IMR-90 (cell line): ENCODE measurements around the gene LYSMD2.

ENCODE experiments used
- CEBPB ChIP-seq: IDR thresholded peaks from 2 replicates; pipeline ENCODE4 v1.6.1; 2012; ENCODE audit warnings: low read depth, low read length, improper control_type of control experiment
- CTCF ChIP-seq: conservative IDR thresholded peaks from 2 replicates; pipeline ENCODE4 v1.5.1; 2012; ENCODE audit warnings: mild to moderate bottlenecking, low read depth, low read length, improper control_type of control experiment
- ELK1 ChIP-seq: fragments of 150-350 bp; IDR thresholded peaks from 2 replicates; pipeline ENCODE4 v1.6.1; 2016; ENCODE audit warnings: low read depth, mild to moderate bottlenecking, low read length, moderate library complexity, borderline replicate concordance
- MAFK ChIP-seq: IDR thresholded peaks from 2 replicates; pipeline ENCODE4 v1.6.1; 2012; ENCODE audit warnings: low read depth, low read length, improper control_type of control experiment
- MAZ ChIP-seq: IDR thresholded peaks from 2 replicates; pipeline ENCODE4 v1.6.1; 2012; ENCODE audit warnings: low read depth, mild to moderate bottlenecking, low read length, improper control_type of control experiment, moderate library complexity, borderline replicate concordance
- POLR2A ChIP-seq: IDR thresholded peaks from 2 replicates; pipeline ENCODE4 v1.6.1; 2012; ENCODE audit warnings: mild to moderate bottlenecking, low read depth, low read length
- RCOR1 ChIP-seq: IDR thresholded peaks from 2 replicates; pipeline ENCODE4 v1.6.1; 2012; ENCODE audit warnings: mild to moderate bottlenecking, low read length, improper control_type of control experiment; ENCODE audit not compliant: insufficient replicate concordance
- USF2 ChIP-seq: fragments of 150-350 bp; IDR thresholded peaks from 2 replicates; pipeline ENCODE4 v1.6.1; 2017; ENCODE audit warnings: mild to moderate bottlenecking, antibody characterized with exemption, low read length, low read depth

GRCh38 chr15:51731549-51732267, 5.7 kb downstream of the LYSMD2 start:
- no peak for TF ChIP-seq CTCF
- no peak for TF ChIP-seq POLR2A
- TF ChIP-seq USF2: no peak
- no peak for TF ChIP-seq RCOR1
- no peak for TF ChIP-seq MAFK
- peak; percentile 74 for TF ChIP-seq CEBPB
- TF ChIP-seq MAZ: no peak
- TF ChIP-seq ELK1: no peak
